Activated CD4-positive, alpha-beta T cell treated with anti-CD3 and anti-CD28 coated beads, Interleukin-2, amount 50 U/mL, for 1 hour (primary cell): ENCODE data around the gene GOLIM4.
"Not testable (repeated sequence)": the region's sequence is repeated elsewhere in the genome, so short reads cannot be mapped to it uniquely, and the experiment has no call there.

ENCODE experiments used
- DNase-seq: peaks from one replicate; pipeline ENCODE4 v3.0.0-alpha.2; 2020

GOLIM4 gene, protein sequence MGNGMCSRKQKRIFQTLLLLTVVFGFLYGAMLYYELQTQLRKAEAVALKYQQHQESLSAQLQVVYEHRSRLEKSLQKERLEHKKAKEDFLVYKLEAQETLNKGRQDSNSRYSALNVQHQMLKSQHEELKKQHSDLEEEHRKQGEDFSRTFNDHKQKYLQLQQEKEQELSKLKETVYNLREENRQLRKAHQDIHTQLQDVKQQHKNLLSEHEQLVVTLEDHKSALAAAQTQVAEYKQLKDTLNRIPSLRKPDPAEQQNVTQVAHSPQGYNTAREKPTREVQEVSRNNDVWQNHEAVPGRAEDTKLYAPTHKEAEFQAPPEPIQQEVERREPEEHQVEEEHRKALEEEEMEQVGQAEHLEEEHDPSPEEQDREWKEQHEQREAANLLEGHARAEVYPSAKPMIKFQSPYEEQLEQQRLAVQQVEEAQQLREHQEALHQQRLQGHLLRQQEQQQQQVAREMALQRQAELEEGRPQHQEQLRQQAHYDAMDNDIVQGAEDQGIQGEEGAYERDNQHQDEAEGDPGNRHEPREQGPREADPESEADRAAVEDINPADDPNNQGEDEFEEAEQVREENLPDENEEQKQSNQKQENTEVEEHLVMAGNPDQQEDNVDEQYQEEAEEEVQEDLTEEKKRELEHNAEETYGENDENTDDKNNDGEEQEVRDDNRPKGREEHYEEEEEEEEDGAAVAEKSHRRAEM

DNA sequence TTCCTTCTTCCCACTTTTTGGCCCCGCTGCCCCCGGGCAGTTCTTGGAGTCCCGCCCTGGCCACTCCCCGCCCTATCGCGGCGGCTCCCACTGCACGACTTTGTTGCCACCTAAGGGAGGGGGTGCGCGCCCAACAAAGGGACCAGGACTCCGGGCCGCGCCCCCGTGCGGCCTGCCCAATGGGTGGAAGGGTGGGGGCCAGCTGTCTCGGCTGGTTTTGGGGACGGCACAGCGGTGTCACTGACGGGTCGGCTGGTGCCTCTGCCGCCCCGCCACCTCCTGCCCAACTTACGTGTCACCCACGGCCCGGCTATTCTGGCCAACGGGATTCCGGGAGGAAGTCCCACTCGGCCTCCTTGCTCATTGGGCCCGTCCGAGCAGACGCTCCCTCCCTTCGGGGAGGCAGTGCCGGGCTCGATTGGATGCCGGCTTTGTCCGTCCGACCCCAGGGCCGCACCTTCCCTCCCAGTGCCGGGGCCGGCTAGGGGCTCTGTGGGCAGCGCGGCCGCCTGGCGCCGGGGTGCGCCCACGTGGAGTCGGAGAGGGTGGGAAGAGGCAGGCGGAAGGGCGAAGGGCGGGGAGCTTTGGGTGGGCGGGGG lies at the start of gene GOLIM4:
Gene GOLIM4, minus strand, starts transcription at position 314 of the 599 bp plus-strand sequence. CDS start 639 bp downstream, outside the sequence.
- DNase-seq: peak; percentile 5

DNA sequence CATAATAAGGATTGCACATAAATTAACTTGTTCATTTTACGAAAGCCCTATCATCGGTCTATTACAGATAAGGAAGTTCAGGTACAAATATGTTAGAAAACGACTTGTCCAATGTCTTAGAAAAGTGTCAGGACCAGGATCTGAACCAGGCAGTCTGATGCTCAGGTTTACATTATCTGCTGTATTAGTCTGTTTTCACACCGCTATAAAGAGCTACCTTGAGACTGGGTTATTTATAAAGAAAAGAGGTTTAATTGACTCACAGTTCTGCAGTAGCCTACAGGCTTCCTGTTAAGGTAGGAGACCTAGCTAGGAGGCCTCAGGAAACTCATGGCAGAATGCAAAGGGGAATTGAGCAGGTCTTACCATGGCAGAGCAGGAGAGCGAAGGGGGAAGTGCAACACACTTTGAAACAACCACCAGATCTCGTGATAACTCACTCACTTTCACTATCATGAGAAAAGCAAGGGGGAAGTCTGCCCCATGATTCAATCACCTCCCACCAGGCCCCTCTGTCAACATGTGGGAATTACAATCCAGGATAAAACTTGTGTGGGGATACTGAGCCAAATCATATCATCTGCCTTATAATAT lies 45.8 kb upstream of the GOLIM4 start:
- no peak for DNase-seq

DNA sequence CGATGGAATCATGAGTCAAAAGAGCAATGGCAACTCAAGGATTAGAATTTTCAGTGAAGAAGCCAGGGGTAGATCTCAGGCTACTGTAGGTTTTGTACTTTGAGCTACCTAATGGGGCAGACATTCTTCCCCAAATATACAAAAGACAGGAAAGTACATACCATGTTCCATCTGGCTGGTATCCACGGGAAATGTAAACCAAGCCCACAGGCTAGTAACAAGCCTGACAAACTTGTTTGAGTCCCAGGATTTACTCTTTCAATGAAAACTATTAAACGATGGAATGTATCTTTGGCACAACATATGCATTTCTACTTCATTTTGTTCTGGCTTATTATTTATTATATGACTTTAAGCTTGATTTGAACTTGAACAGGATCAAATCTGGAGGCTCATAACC lies 44.2 kb upstream of the GOLIM4 start:
- DNase-seq: no peak

DNA sequence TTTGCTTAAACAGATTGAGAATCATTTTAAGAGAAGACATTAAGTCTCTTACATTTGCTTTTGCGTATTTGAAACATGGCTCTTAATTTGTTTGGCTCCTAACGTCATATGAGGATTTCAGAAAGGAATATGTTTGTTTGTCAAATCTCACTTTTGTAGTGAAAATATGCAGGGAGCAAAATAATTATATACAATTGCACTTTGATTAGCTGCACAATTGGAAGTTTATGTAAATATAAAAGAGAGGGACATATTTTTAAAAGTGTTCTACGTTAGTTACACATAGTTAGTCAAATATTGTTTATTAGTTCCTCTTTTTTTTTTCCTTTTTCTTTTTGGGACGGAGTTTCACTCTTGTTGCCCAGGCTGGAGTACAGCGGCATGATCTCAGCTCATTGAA lies 42.7 kb upstream of the GOLIM4 start:
- no peak for DNase-seq

DNA sequence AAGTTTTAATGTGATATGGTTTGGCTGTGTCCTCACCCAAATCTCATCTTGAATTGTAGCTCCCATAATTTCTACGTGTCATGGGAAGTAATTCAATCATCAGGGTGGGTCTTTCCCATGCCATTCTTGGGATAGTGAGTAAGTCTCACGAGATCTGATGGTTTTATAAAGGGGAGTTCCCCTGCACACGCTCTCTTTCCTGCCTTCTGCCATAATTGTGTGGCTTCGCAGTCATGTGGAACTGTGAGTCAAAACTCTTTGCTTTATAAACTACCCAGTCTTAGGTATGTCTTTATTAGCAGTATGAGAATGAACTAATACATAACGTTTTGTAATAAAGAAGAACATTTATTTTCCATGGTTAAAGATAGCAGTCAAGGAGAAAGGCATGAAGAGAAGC lies 39.2 kb upstream of the GOLIM4 start:
- DNase-seq: no peak

DNA sequence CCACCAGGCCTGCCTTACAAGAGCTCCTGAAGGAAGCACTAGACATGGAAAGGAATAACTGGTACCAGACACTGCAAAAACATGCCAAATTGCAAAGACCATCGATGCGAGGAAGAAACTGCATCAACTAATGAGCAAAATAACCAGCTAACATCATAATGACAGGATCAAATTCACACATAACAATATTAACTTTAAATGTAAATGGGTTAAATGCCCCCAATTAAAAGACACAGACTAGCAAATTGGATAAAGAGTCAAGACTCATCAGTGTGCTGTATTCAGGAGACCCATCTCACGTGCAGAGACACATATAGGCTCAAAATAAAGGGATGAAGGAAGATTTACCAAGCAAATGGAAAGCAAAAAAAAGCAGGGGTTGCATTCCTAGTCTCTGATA lies 34.5 kb upstream of the GOLIM4 start:
- not testable (repeated sequence) for DNase-seq

DNA sequence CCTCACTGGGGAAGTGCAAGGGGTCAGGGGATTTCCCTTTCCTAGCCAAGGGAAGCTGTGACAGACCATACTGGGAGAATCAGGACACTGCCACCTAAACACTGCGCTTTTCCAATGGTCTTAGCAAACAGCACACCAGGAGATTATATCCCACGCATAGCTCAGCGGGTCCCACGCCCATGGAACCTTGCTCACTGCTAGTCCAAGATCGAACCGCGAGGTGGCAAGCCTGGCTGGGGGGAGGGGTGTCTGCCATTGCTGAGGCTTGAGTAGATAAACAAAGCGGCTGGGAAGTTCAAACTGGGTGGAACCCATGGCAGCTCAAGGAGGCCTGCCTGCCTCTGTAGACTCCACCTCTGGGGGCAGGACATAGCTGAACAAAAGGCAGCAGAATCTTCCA lies 32.7 kb upstream of the GOLIM4 start:
- not testable (repeated sequence) for DNase-seq

DNA sequence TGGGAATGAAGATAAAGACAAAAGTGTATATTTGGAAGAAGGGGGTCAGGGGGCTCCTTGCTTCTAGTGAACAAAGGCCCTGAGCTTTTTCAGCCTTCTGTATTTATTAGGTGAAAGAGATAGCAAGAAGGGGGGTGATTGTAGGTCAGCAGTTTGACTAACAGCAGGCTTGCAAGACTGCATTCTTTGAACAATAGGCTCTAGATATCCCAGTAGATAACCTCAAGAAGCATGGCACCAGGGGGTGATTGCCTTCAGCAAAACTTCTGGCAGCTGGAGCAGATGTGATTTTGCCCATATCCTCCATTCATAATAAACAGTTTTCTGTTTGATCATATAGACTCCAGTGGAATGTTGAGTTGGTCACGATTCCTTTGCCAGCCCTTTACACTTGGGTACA lies 31.7 kb upstream of the GOLIM4 start:
- no peak for DNase-seq

DNA sequence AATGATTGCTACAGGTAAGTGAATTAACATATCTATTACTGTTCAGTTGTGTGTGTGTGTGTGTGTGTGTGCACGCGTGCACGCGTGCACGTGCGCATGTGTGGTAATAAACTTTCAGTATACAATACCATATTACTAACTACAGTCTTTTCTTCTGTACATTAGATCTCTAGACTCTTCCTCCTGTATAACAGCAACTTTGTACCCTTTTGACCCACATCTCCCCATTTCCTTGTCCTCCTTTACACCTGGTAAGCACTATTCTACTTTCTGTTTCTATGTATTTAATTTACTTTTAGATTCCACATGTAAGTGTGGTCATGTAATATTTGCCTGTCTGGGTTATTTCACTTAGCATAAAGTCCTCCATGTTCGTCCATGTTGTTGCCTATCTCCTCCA lies 29.1 kb upstream of the GOLIM4 start:
- no peak for DNase-seq

DNA sequence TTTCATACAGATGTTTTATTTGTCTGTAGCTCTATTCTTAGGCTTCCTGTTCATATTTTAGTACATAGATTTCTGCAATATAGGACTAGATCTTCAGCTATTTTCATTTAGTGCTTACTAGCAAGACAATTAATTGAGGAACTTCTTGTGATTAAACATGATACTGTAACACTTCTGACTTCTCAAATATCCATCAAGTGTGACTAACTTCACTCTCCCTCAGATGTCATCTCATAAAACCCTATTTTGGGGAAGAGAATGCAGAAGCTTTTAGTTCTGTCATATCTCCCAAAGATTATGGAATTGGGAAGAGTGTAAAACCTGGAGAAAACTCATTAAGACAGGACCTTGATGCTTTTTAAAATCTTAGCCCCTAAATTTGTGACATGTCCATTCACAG lies 28.6 kb upstream of the GOLIM4 start:
- DNase-seq: no peak

DNA sequence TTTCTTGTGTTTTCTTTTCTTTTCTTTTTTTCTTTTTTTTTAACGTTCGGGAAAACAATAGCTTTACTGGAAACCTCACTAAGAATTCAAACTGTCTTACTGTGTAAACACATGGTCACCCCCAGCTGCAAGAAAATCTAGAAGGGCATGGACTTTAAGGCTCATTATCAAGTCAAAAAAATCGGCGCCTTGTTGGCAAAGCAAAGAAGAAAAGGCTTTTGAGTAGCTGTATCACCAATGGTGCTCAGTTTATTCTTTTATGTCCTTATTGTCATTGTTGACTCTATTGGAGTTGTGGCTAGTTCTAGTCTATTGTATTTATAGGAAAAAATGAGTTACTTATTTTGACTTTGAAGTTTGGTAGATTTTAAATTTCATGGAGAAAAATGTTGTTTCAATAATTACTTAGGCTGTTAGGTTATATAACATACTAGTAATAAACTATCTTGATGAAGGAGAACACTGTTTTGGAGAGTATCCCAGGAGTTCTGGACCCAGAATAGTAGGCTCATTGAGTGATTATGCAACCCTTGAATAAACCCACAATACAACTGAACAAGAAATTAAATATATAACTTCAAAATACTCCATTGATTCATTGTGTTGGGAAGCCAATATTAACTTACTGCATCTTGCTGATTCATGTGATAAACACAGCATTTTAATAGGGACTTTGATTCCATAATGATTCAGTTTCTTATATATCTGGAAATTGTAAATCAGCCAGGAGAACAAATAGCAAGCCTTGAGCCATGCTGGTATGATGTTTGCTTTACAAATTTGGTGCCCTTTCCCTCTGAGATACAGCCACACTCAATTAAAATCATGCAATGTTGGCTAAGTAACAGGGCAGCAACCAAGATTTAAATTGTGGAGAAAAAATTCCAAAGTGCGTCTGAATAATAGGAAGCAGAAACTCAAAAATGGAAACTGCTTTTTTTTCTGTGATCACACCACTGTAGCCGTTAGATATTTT lies 27.8 kb upstream of the GOLIM4 start:
- no peak for DNase-seq

DNA sequence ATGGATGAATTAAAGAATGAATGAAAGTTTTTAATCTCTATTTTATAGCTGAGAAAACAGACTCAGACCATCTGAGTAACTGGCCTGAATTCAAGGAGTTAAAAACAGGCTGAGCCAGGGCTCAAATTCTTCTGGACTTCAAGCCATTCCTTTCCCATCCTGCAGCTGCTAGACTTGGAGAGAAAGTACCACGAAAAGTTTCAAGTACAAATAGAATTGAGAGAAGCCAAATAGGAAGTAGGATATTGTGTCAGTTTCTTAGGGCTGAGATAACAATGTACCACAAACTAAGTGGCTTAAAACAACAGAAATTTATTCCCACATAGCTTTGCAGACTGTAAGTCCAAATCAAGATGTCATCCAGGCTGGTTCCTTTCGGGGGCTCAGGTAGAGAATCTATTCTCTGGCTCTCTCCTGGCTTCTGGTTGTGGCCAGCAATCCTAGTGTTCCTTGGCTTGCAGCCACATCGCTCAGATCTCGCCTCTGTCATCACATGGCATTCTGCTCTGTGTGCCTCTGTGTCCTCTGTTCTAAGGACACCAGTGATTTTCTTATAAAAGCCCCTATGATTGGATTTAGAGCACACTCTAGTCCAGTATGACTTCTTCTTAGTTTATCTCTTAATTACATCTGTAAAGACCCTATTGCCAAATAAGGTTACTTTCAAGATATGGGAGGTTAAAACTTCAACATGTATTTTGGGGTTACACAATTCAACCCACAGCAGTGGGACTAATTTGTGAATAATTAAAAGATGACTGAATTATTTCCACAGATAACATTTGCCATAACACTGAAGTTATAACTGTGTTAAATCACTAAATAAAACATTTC lies 25.7 kb upstream of the GOLIM4 start:
- no peak for DNase-seq

DNA sequence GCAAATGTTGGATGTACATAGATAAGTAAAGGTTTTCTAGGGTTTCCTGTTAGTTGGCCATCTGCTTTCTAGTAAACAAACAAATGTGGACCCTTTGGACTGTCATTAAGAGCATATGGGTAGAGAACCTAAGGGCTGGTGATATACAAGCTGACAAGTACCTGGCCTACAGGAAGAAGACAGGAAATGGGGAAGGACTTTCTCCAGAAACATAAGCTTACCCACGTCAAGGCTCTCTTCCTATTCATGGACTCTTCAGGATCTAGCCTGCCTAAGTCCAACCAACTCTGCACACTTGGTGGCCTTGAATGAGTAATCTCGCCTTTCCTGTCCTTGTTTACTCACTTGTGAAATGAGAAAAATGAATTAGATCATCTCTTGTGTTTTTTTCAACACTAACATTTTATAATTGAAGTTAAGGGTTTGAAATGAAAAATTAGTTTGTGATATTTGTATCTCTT lies 22.2 kb upstream of the GOLIM4 start:
- DNase-seq: no peak

DNA sequence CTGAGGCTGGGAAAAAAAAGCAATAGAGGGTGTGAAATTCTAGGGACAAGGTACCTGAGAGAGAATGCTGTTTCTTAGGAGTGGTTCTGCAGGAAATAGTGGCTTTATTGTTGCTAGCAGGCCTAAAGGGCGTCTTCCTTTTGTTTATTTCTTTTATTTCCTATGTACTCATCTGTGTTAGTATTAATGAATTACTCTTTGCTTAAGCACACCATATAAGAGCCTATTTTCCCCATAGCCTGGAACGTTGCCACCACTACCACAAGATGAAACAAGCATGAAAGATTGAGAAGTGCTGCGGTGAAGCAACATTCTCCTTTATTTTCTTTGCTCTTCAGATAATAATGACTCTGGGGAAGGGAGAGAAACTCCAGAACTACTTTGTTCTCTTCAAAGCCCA lies 21.3 kb upstream of the GOLIM4 start:
- no peak for DNase-seq

DNA sequence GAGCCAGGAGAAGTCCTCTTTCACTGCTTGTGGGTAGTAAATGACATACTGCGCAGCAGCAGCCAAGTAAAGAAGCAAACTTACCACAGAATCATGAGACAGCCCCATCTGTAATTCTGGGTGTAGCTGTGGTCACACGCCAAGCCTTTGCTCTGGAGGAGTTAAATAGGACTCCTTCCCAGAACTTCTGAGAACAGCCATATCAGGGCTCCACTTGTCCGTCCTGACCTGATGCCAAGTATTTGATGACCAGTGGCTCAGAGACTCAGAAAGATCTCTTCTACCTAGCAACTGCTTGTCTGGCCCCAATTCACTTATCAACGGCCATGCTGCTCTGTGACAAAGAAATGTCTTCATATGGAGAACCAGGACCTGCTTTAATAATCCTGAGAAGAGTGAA lies 20.6 kb upstream of the GOLIM4 start:
- no peak for DNase-seq

DNA sequence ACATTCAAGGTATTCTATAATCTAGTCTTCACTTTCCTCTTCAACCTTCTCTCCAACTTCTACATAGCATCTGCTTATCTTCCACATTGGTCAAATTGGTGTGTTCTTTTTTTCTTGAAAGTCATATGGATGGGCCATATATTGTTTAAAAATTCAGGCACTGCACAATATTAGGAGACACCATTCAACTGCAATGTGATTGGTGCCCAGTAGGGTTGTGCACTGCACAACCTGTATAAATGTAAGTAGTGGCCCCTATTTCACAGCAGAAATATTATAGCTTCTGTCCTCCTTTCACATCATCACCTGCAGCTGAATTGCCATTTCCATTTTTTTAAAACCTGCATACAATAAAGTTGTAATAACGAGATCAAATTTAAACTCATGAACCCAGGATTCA lies 18.1 kb upstream of the GOLIM4 start:
- DNase-seq: no peak

DNA sequence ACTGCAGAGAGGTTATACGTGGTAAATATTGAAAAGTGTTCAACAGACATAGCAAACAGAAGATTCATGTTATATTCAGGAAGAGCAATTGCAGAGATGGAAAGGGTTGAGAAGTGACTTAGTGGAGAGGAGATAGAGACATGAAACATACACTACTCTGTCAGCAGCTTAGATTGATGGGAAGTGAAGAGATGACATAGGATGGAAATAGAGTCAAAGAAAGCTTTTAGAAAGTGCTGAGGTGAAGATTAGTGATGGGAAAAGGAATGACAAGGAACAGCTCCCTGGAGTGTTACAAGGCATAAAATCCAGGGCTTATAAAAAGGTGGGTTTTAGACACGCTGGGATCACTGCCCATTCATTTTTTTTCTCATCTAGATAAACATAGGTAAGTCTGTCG lies 17.2 kb upstream of the GOLIM4 start:
- DNase-seq: no peak

DNA sequence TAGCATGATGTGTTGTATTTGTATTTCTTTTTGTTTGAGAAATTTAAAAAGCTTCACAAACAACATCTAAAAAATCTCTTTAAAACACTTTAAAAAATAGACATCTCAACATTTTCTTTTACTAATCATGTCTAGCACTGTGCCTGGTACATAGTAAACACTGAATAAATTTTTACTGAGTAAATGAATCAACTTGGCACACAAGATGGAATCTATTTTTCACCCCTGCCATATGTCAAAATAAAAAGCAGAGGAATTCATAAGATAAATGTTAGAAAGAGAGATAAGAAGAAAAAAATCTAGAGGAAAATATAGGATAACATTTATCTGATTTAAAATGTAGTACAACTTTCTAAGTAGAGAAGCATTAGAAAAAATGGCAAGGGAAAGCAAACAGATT lies 8.6 kb upstream of the GOLIM4 start:
- no peak for DNase-seq

DNA sequence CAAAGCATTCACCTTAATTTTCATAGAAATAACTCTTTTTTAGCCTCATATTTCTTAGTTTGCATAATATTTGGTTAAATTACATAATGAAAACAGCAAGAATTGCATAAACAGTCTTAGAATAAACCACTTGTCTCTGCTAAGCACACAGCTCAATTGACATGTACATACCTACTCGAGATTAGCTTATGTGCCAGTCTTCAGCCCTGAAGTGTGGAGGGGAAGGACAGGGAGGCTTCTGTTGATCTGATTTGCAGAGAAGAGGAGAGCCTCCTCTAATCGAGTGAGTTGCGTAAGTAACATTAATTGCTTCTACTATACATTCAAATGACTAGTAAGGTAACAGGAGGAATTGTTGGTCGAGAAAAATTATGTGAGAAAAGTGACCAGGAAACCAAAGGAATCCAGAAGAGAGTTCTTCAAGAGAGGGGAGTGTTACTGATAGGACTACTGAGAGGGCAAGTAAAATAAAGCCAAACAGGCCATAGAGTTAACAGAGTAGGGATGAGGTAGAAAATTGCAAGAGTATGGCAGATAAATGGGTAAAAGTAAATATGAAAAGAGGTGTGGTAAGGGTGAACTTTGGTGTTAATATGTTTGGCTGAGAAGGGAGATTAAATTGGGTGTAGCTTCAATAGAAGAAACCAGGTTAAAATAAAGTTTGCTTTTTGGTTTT lies 7.1 kb upstream of the GOLIM4 start:
- no peak for DNase-seq

DNA sequence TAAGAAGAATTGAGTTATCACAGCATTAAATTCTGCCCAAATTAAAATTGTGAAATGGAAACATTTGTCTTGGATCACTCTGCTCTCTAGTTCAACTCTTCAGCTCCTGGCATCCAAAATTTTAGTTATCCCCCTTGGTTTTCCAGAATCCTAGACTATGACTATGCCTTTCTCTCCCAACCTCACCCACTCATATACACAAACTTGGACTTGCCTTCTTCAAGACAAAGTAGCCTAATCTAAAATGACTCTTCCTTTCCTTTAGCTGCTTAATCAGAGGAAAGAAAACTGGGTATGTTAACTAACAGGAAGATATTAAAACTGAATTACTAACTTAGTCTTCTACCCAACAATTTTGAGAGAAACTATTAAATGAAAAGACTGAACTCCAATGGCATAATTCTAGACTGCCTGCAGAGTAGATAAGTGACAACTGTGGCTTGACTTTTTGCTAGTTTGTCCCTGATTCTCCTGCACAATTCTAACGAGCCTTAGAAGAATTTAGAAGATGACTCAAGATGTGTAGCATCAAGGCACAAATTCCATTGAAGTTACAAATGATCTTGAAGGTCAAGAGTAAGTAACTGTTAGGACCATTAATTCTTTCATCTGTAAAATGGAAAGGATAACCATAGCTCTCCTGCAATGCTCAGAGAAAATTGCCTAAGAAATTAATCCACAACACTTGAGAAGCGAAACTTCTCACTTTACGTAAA lies 5.2 kb upstream of the GOLIM4 start:
- no peak for DNase-seq
